K562 (cell line): Measurements from ENCODE around the gene DPY19L1.

Source experiments
- CXXC5 ChIP-seq: fragments of 250-450 bp; sonication (Bioruptor Pico); IDR thresholded peaks from 2 replicates; pipeline ENCODE4 v1.8.0; 2022; ENCODE audit warnings: inconsistent platforms, mild to moderate bottlenecking, moderate library complexity
- HDAC2 ChIP-seq: fragments of 450-650 bp; IDR thresholded peaks from 2 replicates; pipeline ENCODE4 v1.6.1; 2016; ENCODE audit warnings: mild to moderate bottlenecking
- HEY1 ChIP-seq: fragments of 250-450 bp; sonication (Bioruptor Pico); IDR thresholded peaks from 2 replicates; pipeline ENCODE4 v1.5.0; 2020; ENCODE audit warnings: mild to moderate bottlenecking, moderate library complexity, borderline replicate concordance
- POLR2A ChIP-seq: fragments of 450-650 bp; conservative IDR thresholded peaks from 2 replicates; pipeline ENCODE4 v1.6.1; 2016
- USF1 ChIP-seq: sonication (generic); formaldehyde crosslinking; IDR thresholded peaks from 2 replicates; pipeline ENCODE4 v1.9.0; 2022; ENCODE audit warnings: mild to moderate bottlenecking, missing genetic modification reagents
- ZNF449 ChIP-seq: fragments of 250-450 bp; sonication (Bioruptor Pico); IDR thresholded peaks from 2 replicates; pipeline ENCODE4 v1.8.0; 2022; ENCODE audit warnings: moderate library complexity, mild to moderate bottlenecking, inconsistent platforms

GRCh38 chr7:35015346-35015859 is 21.9 kb downstream of the DPY19L1 start:
- TF ChIP-seq HEY1 (CRISPR knock-in tag) (no peak), HDAC2 (no peak), USF1 (no peak), ZNF449 (no peak), CXXC5 (CRISPR knock-in tag) (no peak), POLR2A (no peak)
